Measurements from ENCODE around the gene RASSF6. TPM values are rescaled to one million over a fixed set of nuclear protein-coding genes. Genes with fewer than 3 reads are reported as not detected.

RASSF6 gene
- total RNA-seq, 1 donor = not detected

DNA sequence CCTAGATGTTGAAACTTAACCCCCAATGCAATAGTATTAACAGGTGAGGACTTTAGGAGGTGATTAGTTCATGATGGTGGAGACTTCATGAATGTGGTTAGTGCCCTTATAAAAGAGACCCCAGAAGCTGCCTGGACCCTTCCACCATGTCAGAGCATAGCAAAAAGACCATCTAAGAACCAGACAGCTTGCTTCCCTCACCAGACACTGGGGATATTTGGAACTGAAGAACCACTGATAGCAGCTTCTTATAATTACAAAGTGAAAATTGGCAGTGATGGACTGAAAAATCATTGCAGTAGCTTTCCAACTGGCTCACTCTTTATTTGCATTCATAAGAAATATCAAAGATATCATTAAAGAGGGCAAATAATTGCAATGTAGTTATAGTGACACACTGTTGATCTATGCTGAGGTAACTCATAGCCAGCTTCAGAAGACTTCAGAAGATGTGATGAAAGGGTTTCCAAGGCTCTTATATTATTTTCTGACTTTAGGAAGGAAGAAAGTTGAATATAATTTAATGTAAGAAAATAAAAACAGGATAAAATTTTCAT, 5.8 kb downstream of the RASSF6 start:
- H3K79me2 ChIP-seq (ENCODE audit: insufficient read depth, low read length) = no peaks in the 10 kb centered on the region
- no peaks in the 10 kb centered on the region for H3K9me3 ChIP-seq (ENCODE audit: low read depth, low read length)
- no peak for DNase-seq (ENCODE audit: insufficient read length, low spot score, missing footprints)
- peaks cover 16% of the 10 kb centered on the region for H3K27me3 ChIP-seq (ENCODE audit: insufficient read depth, low read length)
- no peak overlapping the region for H2AFZ ChIP-seq (ENCODE audit: low read length)
- H3K4me1 ChIP-seq (ENCODE audit: insufficient read depth, low read length) = peaks cover 4% of the 10 kb centered on the region
- no peak overlapping the region for H3K27ac ChIP-seq (ENCODE audit: low read depth, low read length)
- no peaks in the 10 kb centered on the region for H4K20me1 ChIP-seq (ENCODE audit: insufficient read depth, low read length)
- no peak overlapping the region for H3K4me2 ChIP-seq (ENCODE audit: insufficient read depth, low read length)
- no peak overlapping the region for H3K4me3 ChIP-seq (ENCODE audit: insufficient read depth, low read length)
- no peaks in the 10 kb centered on the region for H3K36me3 ChIP-seq (ENCODE audit: insufficient read depth, low read length)
- TF ChIP-seq, protein P1, sequence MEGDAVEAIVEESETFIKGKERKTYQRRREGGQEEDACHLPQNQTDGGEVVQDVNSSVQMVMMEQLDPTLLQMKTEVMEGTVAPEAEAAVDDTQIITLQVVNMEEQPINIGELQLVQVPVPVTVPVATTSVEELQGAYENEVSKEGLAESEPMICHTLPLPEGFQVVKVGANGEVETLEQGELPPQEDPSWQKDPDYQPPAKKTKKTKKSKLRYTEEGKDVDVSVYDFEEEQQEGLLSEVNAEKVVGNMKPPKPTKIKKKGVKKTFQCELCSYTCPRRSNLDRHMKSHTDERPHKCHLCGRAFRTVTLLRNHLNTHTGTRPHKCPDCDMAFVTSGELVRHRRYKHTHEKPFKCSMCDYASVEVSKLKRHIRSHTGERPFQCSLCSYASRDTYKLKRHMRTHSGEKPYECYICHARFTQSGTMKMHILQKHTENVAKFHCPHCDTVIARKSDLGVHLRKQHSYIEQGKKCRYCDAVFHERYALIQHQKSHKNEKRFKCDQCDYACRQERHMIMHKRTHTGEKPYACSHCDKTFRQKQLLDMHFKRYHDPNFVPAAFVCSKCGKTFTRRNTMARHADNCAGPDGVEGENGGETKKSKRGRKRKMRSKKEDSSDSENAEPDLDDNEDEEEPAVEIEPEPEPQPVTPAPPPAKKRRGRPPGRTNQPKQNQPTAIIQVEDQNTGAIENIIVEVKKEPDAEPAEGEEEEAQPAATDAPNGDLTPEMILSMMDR (IDR thresholded peaks at IDR 0.05; ENCODE audit: extremely low read depth, low read depth, low read length) = no peak

DNA sequence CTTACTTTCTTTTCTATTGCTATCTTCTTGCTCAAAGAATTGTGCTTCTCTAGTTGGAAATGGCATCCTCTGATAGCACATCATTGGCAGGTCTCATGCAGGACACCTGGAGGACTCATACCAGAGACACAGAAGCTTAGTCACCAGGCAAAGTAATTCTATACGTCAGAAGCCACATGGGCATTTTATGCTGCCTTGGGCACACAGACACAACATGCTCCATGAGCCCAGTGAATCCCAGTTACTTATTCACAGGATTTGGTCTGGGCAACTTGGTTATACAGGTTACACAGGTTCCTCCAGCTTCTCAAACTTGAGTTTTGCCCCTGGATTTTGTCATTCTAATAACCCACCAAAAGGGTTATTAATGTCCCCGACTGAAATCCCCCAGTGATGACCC, 7.1 kb downstream of the RASSF6 start:
- Histone ChIP-seq H3K4me1 (ENCODE audit: insufficient read depth, low read length) (peaks cover 4% of the 10 kb centered on the region), H3K79me2 (ENCODE audit: insufficient read depth, low read length) (no peaks in the 10 kb centered on the region), H3K36me3 (ENCODE audit: insufficient read depth, low read length) (no peaks in the 10 kb centered on the region), H3K4me3 (ENCODE audit: insufficient read depth, low read length) (no peak overlapping the region), H3K9me3 (ENCODE audit: low read depth, low read length) (no peaks in the 10 kb centered on the region), H2AFZ (ENCODE audit: low read length) (no peak overlapping the region), H4K20me1 (ENCODE audit: insufficient read depth, low read length) (no peaks in the 10 kb centered on the region), H3K4me2 (ENCODE audit: insufficient read depth, low read length) (no peak overlapping the region), H3K27ac (ENCODE audit: low read depth, low read length) (no peak overlapping the region), H3K27me3 (ENCODE audit: insufficient read depth, low read length) (peaks cover 8% of the 10 kb centered on the region)
- no peak for DNase-seq (ENCODE audit: insufficient read length, low spot score, missing footprints)
- TF ChIP-seq, protein P1 (IDR thresholded peaks at IDR 0.05; ENCODE audit: extremely low read depth, low read depth, low read length) = no peak

DNA sequence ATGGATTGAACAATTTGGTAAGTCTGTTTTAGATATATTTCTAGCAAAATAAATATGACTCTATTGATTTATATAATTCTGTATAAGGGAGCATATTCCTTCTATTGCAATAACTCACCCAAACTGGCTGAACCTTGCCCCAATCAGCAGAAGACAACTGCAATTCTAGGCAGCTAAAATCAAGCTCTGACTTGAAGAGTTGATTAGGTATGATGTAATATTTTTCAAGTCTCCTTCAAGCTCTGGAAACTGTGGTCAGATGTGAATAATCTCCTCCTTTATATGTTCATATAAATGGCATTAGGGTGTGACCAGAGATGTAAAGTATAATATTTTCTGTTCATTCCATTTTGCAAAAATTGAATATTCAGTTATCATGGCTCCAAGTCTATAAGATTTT, 8.2 kb downstream of the RASSF6 start:
- Histone ChIP-seq H4K20me1 (ENCODE audit: insufficient read depth, low read length) (no peaks in the 10 kb centered on the region), H3K4me1 (ENCODE audit: insufficient read depth, low read length) (peaks cover 4% of the 10 kb centered on the region), H3K4me2 (ENCODE audit: insufficient read depth, low read length) (no peak overlapping the region), H3K36me3 (ENCODE audit: insufficient read depth, low read length) (no peaks in the 10 kb centered on the region), H3K27me3 (ENCODE audit: insufficient read depth, low read length) (peaks cover 8% of the 10 kb centered on the region), H3K79me2 (ENCODE audit: insufficient read depth, low read length) (no peaks in the 10 kb centered on the region), H3K9me3 (ENCODE audit: low read depth, low read length) (no peaks in the 10 kb centered on the region), H3K27ac (ENCODE audit: low read depth, low read length) (no peak overlapping the region), H3K4me3 (ENCODE audit: insufficient read depth, low read length) (no peak overlapping the region), H2AFZ (ENCODE audit: low read length) (no peak overlapping the region)
- DNase-seq (ENCODE audit: insufficient read length, low spot score, missing footprints) = no peak
- TF ChIP-seq, protein P1 (IDR thresholded peaks at IDR 0.05; ENCODE audit: extremely low read depth, low read depth, low read length) = no peak

DNA sequence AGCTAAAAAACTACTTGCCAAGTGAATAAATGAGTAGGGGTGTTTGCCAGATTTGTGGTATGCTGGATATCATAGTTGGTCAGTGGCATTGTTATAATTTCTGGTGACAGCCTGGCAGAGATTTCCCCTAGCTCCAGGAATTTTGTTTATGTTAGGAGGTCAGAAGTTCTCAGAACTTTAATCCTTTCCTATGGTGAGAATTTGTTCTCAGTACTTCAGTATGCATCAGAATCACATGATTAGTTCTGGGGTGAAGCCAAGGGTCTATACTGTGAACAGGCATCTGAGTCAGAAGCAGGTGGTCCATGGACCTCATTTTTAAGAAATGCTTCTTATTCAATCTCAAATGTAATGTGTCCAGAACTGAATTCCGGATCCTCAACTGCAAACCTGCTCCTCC, 10.5 kb downstream of the RASSF6 start:
- Histone ChIP-seq H3K27me3 (ENCODE audit: insufficient read depth, low read length) (peaks cover 8% of the 10 kb centered on the region), H3K36me3 (ENCODE audit: insufficient read depth, low read length) (no peaks in the 10 kb centered on the region), H3K4me2 (ENCODE audit: insufficient read depth, low read length) (no peak overlapping the region), H3K4me3 (ENCODE audit: insufficient read depth, low read length) (no peak overlapping the region), H3K9me3 (ENCODE audit: low read depth, low read length) (no peaks in the 10 kb centered on the region), H3K4me1 (ENCODE audit: insufficient read depth, low read length) (peaks cover 4% of the 10 kb centered on the region), H3K27ac (ENCODE audit: low read depth, low read length) (peak overlapping the region; percentile 22), H3K79me2 (ENCODE audit: insufficient read depth, low read length) (no peaks in the 10 kb centered on the region), H2AFZ (ENCODE audit: low read length) (no peak overlapping the region), H4K20me1 (ENCODE audit: insufficient read depth, low read length) (no peaks in the 10 kb centered on the region)
- no peak for DNase-seq (ENCODE audit: insufficient read length, low spot score, missing footprints)
- TF ChIP-seq, protein P1 (IDR thresholded peaks at IDR 0.05; ENCODE audit: extremely low read depth, low read depth, low read length) = no peak

Measured in osteoblast (primary cell).